GM12878 (cell line): ENCODE data around the gene SERINC5. TPM values are rescaled to one million over a fixed set of nuclear protein-coding genes. Genes with fewer than 3 reads are reported as not detected.

ENCODE experiments used
- ATAC-seq: fragments of 200-7000 bp; cut with Tn5 transposase; 3 replicates; pipeline ENCODE4 v1.9.1; 2020; ENCODE audit warnings: mild to moderate bottlenecking, moderate library complexity
- BruUV-seq: library from RNA; stranded (reverse); fragments of 400-500 nt; replicated peaks from 2 replicates; lab custom pipeline; 2021; lab: Mats Ljungman, UMichigan
- CTCF ChIA-PET: fragments of 300-600 bp; sonication (Branson Sonifier 250); formaldehyde crosslinking; extraction: SDS; loops from one replicate; lab custom pipeline; 2021; ENCODE audit warnings: inconsistent platforms; lab: Yijun Ruan, JAX
- POLR2A ChIA-PET: fragments of 350-600 bp; formaldehyde crosslinking; extraction: SDS; loops from one replicate; lab custom pipeline; 2021; ENCODE audit warnings: inconsistent platforms; lab: Charles Lee
- RAD21 ChIA-PET: fragments of 300-600 bp; sonication (Branson Sonifier 250); formaldehyde crosslinking; loops from one replicate; lab custom pipeline; 2023; ENCODE audit warnings: antibody characterized with exemption; ENCODE audit not compliant: unreplicated experiment; lab: Charles Lee
- SMC1A ChIA-PET: fragments of 300-600 bp; sonication (Branson Sonifier 250); formaldehyde crosslinking; loops from one replicate; lab custom pipeline; 2023; ENCODE audit not compliant: unreplicated experiment, uncharacterized antibody; lab: Charles Lee
- DNase-seq: peaks from one replicate; pipeline ENCODE4 v3.0.0-alpha.2; 2011; ENCODE audit warnings: low read depth, low spot score
- FAIRE-seq: peaks from 3 replicates; lab custom pipeline; 2011; peaks lifted over from hg19 to GRCh38; lab: Jason Lieb, UNC
- H2AFZ ChIP-seq: 2 replicates; pipeline ENCODE4 v1.6.0; 2011; ENCODE audit warnings: low read depth, low read length, control low read depth; ENCODE audit not compliant: control insufficient read depth
- H3K27ac ChIP-seq: 2 replicates; pipeline ENCODE4 v1.5.1; 2011; ENCODE audit warnings: control low read depth; ENCODE audit not compliant: control insufficient read depth, insufficient read depth
- H3K27me3 ChIP-seq, 2 experiments: replicated peaks in 1 of 2; 2 replicates each; pipeline versions ENCODE4 v1.6.0 to v1.6.1; 2011; ENCODE audit warnings: low read length in 1 of 2; ENCODE audit not compliant: control insufficient read depth in 2 of 2, insufficient read depth in 2 of 2
- H3K36me3 ChIP-seq, 2 experiments: 2 replicates each; pipeline ENCODE4 v1.5.1; 2011; ENCODE audit warnings: low read length in 1 of 2; ENCODE audit not compliant: control insufficient read depth in 2 of 2, insufficient read depth in 2 of 2
- H3K4me1 ChIP-seq: 2 replicates; pipeline ENCODE4 v1.6.1; 2011; ENCODE audit warnings: mild to moderate bottlenecking, low read length, moderate library complexity, mixed read lengths; ENCODE audit not compliant: control insufficient read depth, insufficient read depth
- H3K4me2 ChIP-seq: 2 replicates; pipeline ENCODE4 v1.6.0; 2011; ENCODE audit warnings: control low read depth; ENCODE audit not compliant: control insufficient read depth, insufficient read depth
- H3K4me3 ChIP-seq: fragments of 200-600 bp; sonication (generic); 2 replicates; pipeline ENCODE4 v1.5.1; 2016
- H3K79me2 ChIP-seq: 2 replicates; pipeline ENCODE4 v1.6.0; 2011; ENCODE audit warnings: low read length; ENCODE audit not compliant: control insufficient read depth, insufficient read depth
- H3K9ac ChIP-seq: 2 replicates; pipeline ENCODE4 v1.8.0; 2011; ENCODE audit warnings: low read length, control low read depth, mixed read lengths; ENCODE audit not compliant: control insufficient read depth, insufficient read depth
- H3K9me3 ChIP-seq: replicated peaks from 3 replicates; pipeline ENCODE4 v1.5.1; 2011; ENCODE audit warnings: mild to moderate bottlenecking, low read length; ENCODE audit not compliant: control insufficient read depth, insufficient read depth
- H4K20me1 ChIP-seq: 2 replicates; pipeline ENCODE4 v1.6.0; 2011; ENCODE audit not compliant: control insufficient read depth, insufficient read depth
- BACH1 ChIP-seq: fragments of 450-650 bp; IDR thresholded peaks from 2 replicates; pipeline ENCODE4 v1.6.1; 2017; ENCODE audit warnings: mild to moderate bottlenecking, borderline replicate concordance
- DPF2 ChIP-seq: fragments of 450-650 bp; IDR thresholded peaks from 2 replicates; pipeline ENCODE4 v1.6.1; 2017; ENCODE audit warnings: mild to moderate bottlenecking
- FOXM1 ChIP-seq: IDR thresholded peaks from 2 replicates; pipeline ENCODE4 v1.6.1; 2012; ENCODE audit warnings: low read depth, mild to moderate bottlenecking, inconsistent platforms, low read length, moderate library complexity
- MTA3 ChIP-seq: IDR thresholded peaks from 2 replicates; pipeline ENCODE4 v1.6.1; 2012; ENCODE audit warnings: low read length, inconsistent platforms, borderline replicate concordance
- PAX5 ChIP-seq: IDR thresholded peaks from 2 replicates; pipeline ENCODE4 v1.6.1; 2011; ENCODE audit warnings: low read depth, low read length, borderline replicate concordance
- POLR2A ChIP-seq: IDR thresholded peaks from 2 replicates; pipeline ENCODE4 v1.6.1; 2011; ENCODE audit warnings: low read depth, mild to moderate bottlenecking, low read length
- SMAD1 ChIP-seq: fragments of 450-650 bp; IDR thresholded peaks from 2 replicates; pipeline ENCODE4 v1.6.1; 2018; ENCODE audit warnings: mild to moderate bottlenecking, low read depth; ENCODE audit not compliant: partially characterized antibody
- whole genome bisulfite sequencing: methylation state at CpG from one replicate; pipeline ENCODE4 v1.1.6; 2016; ENCODE audit warnings: low lambda C conversion rate; ENCODE audit not compliant: insufficient replicate concordance, insufficient coverage; ENCODE audit errors: missing lambda C conversion rate; 5-methylcytosine and 5-hydroxymethylcytosine counted together
- in situ Hi-C: fragments of 300-500 bp; cut with MboI; formaldehyde crosslinking; loops from 9 replicates; pipeline ENCODE4 v1.14.3; 2018; ENCODE audit warnings: mixed read lengths
- intact Hi-C: fragments of 100-400 bp; cut with micrococcal nuclease; formaldehyde crosslinking; loops from one replicate; pipeline ENCODE4 v1.14.2; 2022; ENCODE audit not compliant: unreplicated experiment
- polyA plus RNA-seq, 11 experiments: library from polyadenylated mRNA; depleted of rRNA in 4 of 11; unstranded in 6 of 11; stranded (reverse) in 5 of 11; fragments of >200 nt; fragmentation: Nextera tagmentation in 4 of 11; fragmentation: Illumina TruSeq in 1 of 11; extraction: Ambion mirVana in 4 of 11; extraction: Trizol in 1 of 11; gene quantifications; 1 replicate in 1 of 11; 2 replicates in 10 of 11; pipeline versions ENCODE4 v1.2.1 to v1.2.3, GENCODE V29; 2011 to 2016; ENCODE audit warnings: inconsistent platforms in 2 of 11, missing spikeins in 2 of 11, low read depth in 1 of 11
- total RNA-seq, 4 experiments: library from RNA; depleted of rRNA in 3 of 4; stranded (reverse); fragments of >200 nt in 3 of 4; fragmentation: Illumina TruSeq in 1 of 4; extraction: Trizol in 1 of 4; gene quantifications; 2 replicates each; pipeline versions ENCODE4 v1.2.1 to v1.2.3, GENCODE V29; 2013 to 2021
- TF ChIP-seq, protein P1 (sequence below): fragments of 450-650 bp; IDR thresholded peaks from 2 replicates; pipeline ENCODE4 v1.6.1; 2018; ENCODE audit warnings: borderline replicate concordance, mild to moderate bottlenecking; ENCODE audit not compliant: partially characterized antibody

The SERINC5 gene
- total and polyA plus RNA-seq, 10 of the 15 experiments (the other 5 are each of a cell fraction or from before 2014, with no cell fraction given) = 0.66 to 7.0 (median 2.8) TPM

DNA sequence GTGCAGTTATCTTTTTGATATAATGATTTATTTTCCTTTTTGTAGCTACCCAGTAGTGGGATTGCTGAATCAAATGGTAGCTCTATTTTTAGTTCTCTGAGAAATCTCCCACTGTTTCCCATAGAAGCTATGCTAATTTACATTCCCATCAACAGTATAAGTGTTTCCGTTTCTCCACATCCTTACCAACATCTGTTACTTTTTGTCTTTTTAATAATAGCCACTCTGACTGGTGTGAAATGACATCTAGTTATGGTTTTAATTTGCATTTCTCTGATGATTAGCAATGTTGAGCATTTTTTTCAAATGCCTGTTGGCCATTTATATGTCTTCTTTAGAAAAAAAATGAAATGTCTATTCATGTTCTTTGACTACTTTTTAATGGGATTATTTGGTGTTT is 94.7 kb downstream of the SERINC5 start:
- no peak overlapping the region for H3K27ac ChIP-seq
- no peaks in the 10 kb centered on the region for H3K27me3 ChIP-seq
- no peak for ATAC-seq
- intact Hi-C loops = no loop called here
- ChIA-PET SMC1A (interaction anchor here (1.1 kb wide), 2 partner anchors 8 to 13 kb away, joined by 3 read pairs; no protein-coding TSS in a partner anchor), RAD21 (no interaction called here), CTCF (interaction anchor here (1.6 kb wide), 1 partner anchor 69 kb away, joined by 3 read pairs; no protein-coding TSS in a partner anchor), POLR2A (no interaction called here)
- no peaks in the 10 kb centered on the region for H3K9me3 ChIP-seq
- 91% methylated on average over 1 of the region's 1 CpG for WGBS
- TF ChIP-seq FOXM1 (no peak), PAX5 (no peak), MTA3 (no peak), SMAD1 (no peak), POLR2A (no peak), DPF2 (no peak)
- H3K79me2 ChIP-seq = no peaks in the 10 kb centered on the region
- no peaks in the 10 kb centered on the region; a peak in 1 of 4 replicates for H3K36me3 ChIP-seq
- in situ Hi-C loops = no loop called here
- H2AFZ ChIP-seq = no peak overlapping the region
- DNase-seq = no peak
- BruUV-seq = no TSS peak
- H4K20me1 ChIP-seq = no peaks in the 10 kb centered on the region
- H3K4me2 ChIP-seq = no peak overlapping the region
- H3K9ac ChIP-seq = no peak overlapping the region
- no peaks in the 10 kb centered on the region for H3K4me1 ChIP-seq
- no peak overlapping the region for H3K4me3 ChIP-seq
- FAIRE-seq = no peak

DNA sequence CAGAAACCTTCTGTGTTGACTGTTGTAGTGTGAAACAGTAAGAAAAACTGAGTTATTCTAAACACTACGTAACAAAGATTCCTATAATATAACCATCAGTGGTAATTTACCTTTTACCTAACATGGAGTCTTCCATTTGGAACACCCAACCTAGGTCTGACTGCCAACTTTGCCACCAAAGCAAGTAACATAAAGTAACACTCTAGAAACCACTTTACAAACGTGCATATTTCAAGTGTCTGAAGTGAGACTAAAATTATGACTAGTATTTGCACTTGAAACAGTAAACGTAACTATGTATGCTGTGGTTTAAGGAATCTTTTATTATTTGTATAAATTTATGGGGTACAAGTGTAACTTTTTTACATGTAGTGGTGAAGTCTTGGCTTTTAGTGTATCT is 95.6 kb downstream of the SERINC5 start:
- Histone ChIP-seq H3K4me1 (no peaks in the 10 kb centered on the region), H3K27ac (no peak overlapping the region), H3K27me3 (no peaks in the 10 kb centered on the region), H3K9ac (no peak overlapping the region), H3K36me3 (no peaks in the 10 kb centered on the region), H3K79me2 (no peaks in the 10 kb centered on the region), H3K4me3 (no peak overlapping the region), H4K20me1 (no peaks in the 10 kb centered on the region), H2AFZ (no peak overlapping the region), H3K9me3 (no peaks in the 10 kb centered on the region)
- DNase-seq (no peak), FAIRE-seq (no peak), ATAC-seq (no peak)
- ChIA-PET RAD21 (no interaction called here), CTCF (no interaction called here), SMC1A (no interaction called here), POLR2A (no interaction called here)
- in situ Hi-C loops = no loop called here
- intact Hi-C loops = no loop called here
- no TSS peak for BruUV-seq
- WGBS = 74% methylated on average over 3 of the region's 3 CpGs
- TF ChIP-seq, protein P1, sequence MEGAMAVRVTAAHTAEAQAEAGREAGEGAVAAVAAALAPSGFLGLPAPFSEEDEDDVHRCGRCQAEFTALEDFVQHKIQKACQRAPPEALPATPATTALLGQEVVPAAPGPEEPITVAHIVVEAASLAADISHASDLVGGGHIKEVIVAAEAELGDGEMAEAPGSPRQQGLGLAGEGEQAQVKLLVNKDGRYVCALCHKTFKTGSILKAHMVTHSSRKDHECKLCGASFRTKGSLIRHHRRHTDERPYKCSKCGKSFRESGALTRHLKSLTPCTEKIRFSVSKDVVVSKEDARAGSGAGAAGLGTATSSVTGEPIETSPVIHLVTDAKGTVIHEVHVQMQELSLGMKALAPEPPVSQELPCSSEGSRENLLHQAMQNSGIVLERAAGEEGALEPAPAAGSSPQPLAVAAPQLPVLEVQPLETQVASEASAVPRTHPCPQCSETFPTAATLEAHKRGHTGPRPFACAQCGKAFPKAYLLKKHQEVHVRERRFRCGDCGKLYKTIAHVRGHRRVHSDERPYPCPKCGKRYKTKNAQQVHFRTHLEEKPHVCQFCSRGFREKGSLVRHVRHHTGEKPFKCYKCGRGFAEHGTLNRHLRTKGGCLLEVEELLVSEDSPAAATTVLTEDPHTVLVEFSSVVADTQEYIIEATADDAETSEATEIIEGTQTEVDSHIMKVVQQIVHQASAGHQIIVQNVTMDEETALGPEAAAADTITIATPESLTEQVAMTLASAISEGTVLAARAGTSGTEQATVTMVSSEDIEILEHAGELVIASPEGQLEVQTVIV = no peak
- TF ChIP-seq BACH1 = no peak
- TF ChIP-seq, all 136 proteins: peak for 0
- H3K4me2 ChIP-seq = no peak overlapping the region
